ENCODE measurements around the gene AGAP1. TPM values are rescaled to one million over a fixed set of nuclear protein-coding genes. Genes with fewer than 3 reads are reported as not detected.

AGAP1 gene
- total RNA-seq, 1 donor: 18.5 TPM

DNA sequence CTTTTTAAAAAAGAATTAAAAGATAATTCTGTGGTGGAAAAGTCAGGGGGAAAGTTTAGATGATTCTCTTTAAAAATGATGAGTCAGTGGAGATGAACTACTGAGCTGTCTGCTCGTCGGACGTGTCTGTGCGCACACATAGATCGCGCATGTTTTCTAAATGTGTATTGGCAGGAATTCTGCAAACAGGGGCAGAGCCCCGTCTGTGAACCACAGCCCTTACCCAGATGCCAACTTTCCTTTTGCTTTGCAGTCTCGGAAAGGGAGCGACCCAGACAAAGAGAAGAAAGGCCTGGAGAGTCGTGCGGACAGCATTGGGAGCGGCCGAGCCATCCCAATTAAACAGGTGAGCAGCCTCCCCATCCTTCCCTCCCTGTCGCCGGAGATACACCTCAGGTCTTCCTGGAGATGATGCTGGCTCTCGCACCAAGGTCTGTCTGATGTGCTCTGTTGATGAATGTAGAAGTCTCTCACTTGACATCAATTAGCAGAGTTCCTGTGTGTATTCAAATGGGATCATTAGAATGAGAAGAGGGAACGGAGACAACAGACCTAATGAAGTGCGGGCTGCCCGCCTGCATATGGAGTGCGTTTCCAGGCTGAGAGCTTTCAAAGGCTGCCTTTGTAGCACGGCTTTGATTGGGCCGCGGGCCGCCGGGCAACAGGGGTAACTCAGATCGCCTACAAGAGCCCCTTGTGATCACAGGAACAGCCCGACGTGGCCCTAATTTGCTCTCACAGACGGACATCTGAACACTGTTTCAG lies 313.3 kb downstream of the AGAP1 start:
- Histone ChIP-seq H3K27ac (ENCODE audit: low read depth, low read length) (no peak overlapping the region), H3K9me3 (ENCODE audit: low read depth, low read length) (no peaks in the 10 kb centered on the region), H3K4me2 (ENCODE audit: insufficient read depth, low read length) (no peak overlapping the region), H3K27me3 (ENCODE audit: insufficient read depth, low read length) (no peaks in the 10 kb centered on the region), H3K79me2 (ENCODE audit: insufficient read depth, low read length) (peaks cover 4% of the 10 kb centered on the region), H2AFZ (ENCODE audit: low read length) (no peak overlapping the region), H4K20me1 (ENCODE audit: insufficient read depth, low read length) (peaks cover 6% of the 10 kb centered on the region), H3K4me3 (ENCODE audit: insufficient read depth, low read length) (no peak overlapping the region), H3K36me3 (ENCODE audit: insufficient read depth, low read length) (peaks cover 16% of the 10 kb centered on the region), H3K4me1 (ENCODE audit: insufficient read depth, low read length) (no peaks in the 10 kb centered on the region)
- DNase-seq (ENCODE audit: insufficient read length, low spot score, missing footprints): no peak
- TF ChIP-seq, protein P1, sequence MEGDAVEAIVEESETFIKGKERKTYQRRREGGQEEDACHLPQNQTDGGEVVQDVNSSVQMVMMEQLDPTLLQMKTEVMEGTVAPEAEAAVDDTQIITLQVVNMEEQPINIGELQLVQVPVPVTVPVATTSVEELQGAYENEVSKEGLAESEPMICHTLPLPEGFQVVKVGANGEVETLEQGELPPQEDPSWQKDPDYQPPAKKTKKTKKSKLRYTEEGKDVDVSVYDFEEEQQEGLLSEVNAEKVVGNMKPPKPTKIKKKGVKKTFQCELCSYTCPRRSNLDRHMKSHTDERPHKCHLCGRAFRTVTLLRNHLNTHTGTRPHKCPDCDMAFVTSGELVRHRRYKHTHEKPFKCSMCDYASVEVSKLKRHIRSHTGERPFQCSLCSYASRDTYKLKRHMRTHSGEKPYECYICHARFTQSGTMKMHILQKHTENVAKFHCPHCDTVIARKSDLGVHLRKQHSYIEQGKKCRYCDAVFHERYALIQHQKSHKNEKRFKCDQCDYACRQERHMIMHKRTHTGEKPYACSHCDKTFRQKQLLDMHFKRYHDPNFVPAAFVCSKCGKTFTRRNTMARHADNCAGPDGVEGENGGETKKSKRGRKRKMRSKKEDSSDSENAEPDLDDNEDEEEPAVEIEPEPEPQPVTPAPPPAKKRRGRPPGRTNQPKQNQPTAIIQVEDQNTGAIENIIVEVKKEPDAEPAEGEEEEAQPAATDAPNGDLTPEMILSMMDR (IDR thresholded peaks at IDR 0.05; ENCODE audit: extremely low read depth, low read depth, low read length): no peak

DNA sequence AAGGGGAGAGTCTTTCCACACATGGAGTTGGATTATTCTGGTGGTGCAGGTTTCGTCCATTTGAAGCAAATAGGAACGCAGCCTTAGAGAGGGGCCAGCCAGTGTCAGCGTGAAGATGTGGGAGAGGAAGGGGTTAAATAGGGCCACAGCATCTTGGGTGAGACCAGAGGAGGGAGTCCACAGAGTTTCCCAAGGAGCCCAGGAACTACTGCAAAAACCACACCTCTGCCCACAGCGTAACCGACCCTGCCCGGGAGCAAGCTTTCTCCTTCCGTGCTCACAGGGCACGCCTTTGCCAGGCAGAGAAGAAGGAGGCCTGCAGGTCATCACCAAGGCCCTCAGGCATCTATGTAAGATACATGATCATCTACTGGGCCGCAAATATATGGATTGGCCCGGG lies 314.5 kb downstream of the AGAP1 start:
- TF ChIP-seq, protein P1 (IDR thresholded peaks at IDR 0.05; ENCODE audit: extremely low read depth, low read depth, low read length): no peak
- DNase-seq (ENCODE audit: insufficient read length, low spot score, missing footprints): no peak
- no peaks in the 10 kb centered on the region for H3K27me3 ChIP-seq (ENCODE audit: insufficient read depth, low read length)
- H3K9me3 ChIP-seq (ENCODE audit: low read depth, low read length): no peaks in the 10 kb centered on the region
- no peak overlapping the region for H3K4me3 ChIP-seq (ENCODE audit: insufficient read depth, low read length)
- H3K79me2 ChIP-seq (ENCODE audit: insufficient read depth, low read length): no peaks in the 10 kb centered on the region
- H3K27ac ChIP-seq (ENCODE audit: low read depth, low read length): no peak overlapping the region
- H3K36me3 ChIP-seq (ENCODE audit: insufficient read depth, low read length): peaks cover 23% of the 10 kb centered on the region
- no peak overlapping the region for H2AFZ ChIP-seq (ENCODE audit: low read length)
- no peaks in the 10 kb centered on the region for H4K20me1 ChIP-seq (ENCODE audit: insufficient read depth, low read length)
- no peak overlapping the region for H3K4me2 ChIP-seq (ENCODE audit: insufficient read depth, low read length)
- no peaks in the 10 kb centered on the region for H3K4me1 ChIP-seq (ENCODE audit: insufficient read depth, low read length)

DNA sequence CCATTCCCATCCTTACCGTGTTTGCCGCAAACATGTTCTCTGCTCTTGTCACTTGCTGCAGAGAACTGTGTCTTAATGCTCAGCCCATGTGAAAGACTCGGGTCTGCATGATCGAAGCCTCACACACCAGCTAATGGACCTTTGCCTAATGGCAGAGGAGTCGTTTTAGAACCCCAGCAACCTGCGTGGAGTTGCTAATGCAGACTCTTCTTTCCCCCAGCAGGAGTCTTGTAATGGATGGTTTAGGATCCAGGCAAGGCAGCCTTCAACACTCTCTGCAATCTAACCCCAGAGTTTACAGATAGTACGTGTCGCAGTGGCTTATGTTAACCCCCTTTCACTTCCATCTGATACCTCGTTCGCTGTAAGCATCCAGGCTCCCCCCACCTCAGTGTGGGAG lies 316.4 kb downstream of the AGAP1 start:
- TF ChIP-seq, protein P1 (IDR thresholded peaks at IDR 0.05; ENCODE audit: extremely low read depth, low read depth, low read length): no peak

DNA sequence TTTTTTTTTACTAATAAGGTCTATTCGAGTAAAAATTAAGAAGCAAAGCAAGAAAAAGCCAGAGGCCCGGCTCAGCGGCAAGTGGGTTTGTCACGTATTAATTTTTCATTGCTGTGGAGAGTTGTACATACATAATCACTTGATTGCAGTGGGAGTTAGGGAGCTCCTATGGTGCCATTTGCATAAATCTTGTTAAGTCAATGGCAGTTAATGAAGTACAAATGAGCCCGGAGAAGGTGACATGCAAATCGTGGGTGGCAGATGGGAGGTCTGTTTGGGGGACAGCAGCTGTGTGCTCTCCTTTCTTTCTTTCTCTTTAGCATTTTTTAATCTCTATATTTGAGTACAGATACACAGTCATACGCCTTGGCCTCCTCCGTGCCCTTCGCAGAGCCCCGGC lies 317.0 kb downstream of the AGAP1 start:
- no peak overlapping the region for H3K4me2 ChIP-seq (ENCODE audit: insufficient read depth, low read length)
- no peaks in the 10 kb centered on the region for H3K27me3 ChIP-seq (ENCODE audit: insufficient read depth, low read length)
- H2AFZ ChIP-seq (ENCODE audit: low read length): no peak overlapping the region
- no peak overlapping the region for H3K27ac ChIP-seq (ENCODE audit: low read depth, low read length)
- peaks cover 23% of the 10 kb centered on the region for H3K36me3 ChIP-seq (ENCODE audit: insufficient read depth, low read length)
- TF ChIP-seq, protein P1 (IDR thresholded peaks at IDR 0.05; ENCODE audit: extremely low read depth, low read depth, low read length): no peak
- H3K4me1 ChIP-seq (ENCODE audit: insufficient read depth, low read length): no peaks in the 10 kb centered on the region
- H4K20me1 ChIP-seq (ENCODE audit: insufficient read depth, low read length): no peaks in the 10 kb centered on the region
- no peak overlapping the region for H3K4me3 ChIP-seq (ENCODE audit: insufficient read depth, low read length)
- no peaks in the 10 kb centered on the region for H3K9me3 ChIP-seq (ENCODE audit: low read depth, low read length)
- no peaks in the 10 kb centered on the region for H3K79me2 ChIP-seq (ENCODE audit: insufficient read depth, low read length)
- no peak for DNase-seq (ENCODE audit: insufficient read length, low spot score, missing footprints)

More for the DNA sequence above, 316.4 kb downstream of the AGAP1 start:
- no peak overlapping the region for H2AFZ ChIP-seq (ENCODE audit: low read length)
- H3K9me3 ChIP-seq (ENCODE audit: low read depth, low read length): no peaks in the 10 kb centered on the region
- no peak overlapping the region for H3K4me2 ChIP-seq (ENCODE audit: insufficient read depth, low read length)
- H4K20me1 ChIP-seq (ENCODE audit: insufficient read depth, low read length): no peaks in the 10 kb centered on the region
- no peak for DNase-seq (ENCODE audit: insufficient read length, low spot score, missing footprints)
- no peaks in the 10 kb centered on the region for H3K4me1 ChIP-seq (ENCODE audit: insufficient read depth, low read length)
- no peaks in the 10 kb centered on the region for H3K79me2 ChIP-seq (ENCODE audit: insufficient read depth, low read length)
- H3K36me3 ChIP-seq (ENCODE audit: insufficient read depth, low read length): peaks cover 23% of the 10 kb centered on the region
- H3K27ac ChIP-seq (ENCODE audit: low read depth, low read length): no peak overlapping the region
- no peaks in the 10 kb centered on the region for H3K27me3 ChIP-seq (ENCODE audit: insufficient read depth, low read length)
- H3K4me3 ChIP-seq (ENCODE audit: insufficient read depth, low read length): no peak overlapping the region
